ENCODE measurements around the gene SKA1. TPM values are rescaled to one million over a fixed set of nuclear protein-coding genes. Genes with fewer than 3 reads are reported as not detected.

The SKA1 gene
- total RNA-seq, 4 donors from 2014 or later, result 0.13 to 0.77 TPM; not detected in 2

DNA sequence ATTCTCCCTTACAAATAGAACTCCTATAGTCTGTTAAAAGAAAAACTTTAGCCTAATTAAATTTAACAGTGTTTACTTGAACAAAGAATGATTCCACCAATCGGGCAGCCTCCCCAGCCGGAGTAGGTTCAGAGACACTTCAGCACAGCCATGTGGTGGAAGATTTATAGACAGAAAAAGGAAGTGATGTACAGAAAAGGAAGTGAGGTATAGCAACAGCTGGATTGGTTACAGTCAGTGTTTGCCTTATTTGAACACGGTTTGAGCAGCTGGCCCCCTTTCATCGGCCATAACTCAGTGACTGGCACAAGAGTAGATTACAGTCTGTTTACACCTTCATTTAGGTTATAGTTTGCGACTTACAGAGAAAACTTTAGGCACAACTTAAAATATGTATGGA is 2.1 kb upstream of the SKA1 start:
- Histone ChIP-seq H3K4me3 (no peak overlapping the region), H3K9me3 (peaks cover 0 to 24% (median 0%) of the 10 kb centered on the region in 3 donors), H3K27me3 (no peaks in the 10 kb centered on the region), H3K27ac (no peak overlapping the region), H3K4me1 (peaks cover 6 to 17% (median 6%) of the 10 kb centered on the region in 3 donors), H3K36me3 (no peaks in the 10 kb centered on the region)
- ATAC-seq, result no peak
- 73 to 83% methylated on average over 5 of the region's 5 CpGs for WGBS, 2 donors (ENCODE audit: low coverage in 1 of 2)
- TF ChIP-seq EP300 (IDR thresholded peaks at IDR 0.05), result no peak
- TF ChIP-seq, protein P1, sequence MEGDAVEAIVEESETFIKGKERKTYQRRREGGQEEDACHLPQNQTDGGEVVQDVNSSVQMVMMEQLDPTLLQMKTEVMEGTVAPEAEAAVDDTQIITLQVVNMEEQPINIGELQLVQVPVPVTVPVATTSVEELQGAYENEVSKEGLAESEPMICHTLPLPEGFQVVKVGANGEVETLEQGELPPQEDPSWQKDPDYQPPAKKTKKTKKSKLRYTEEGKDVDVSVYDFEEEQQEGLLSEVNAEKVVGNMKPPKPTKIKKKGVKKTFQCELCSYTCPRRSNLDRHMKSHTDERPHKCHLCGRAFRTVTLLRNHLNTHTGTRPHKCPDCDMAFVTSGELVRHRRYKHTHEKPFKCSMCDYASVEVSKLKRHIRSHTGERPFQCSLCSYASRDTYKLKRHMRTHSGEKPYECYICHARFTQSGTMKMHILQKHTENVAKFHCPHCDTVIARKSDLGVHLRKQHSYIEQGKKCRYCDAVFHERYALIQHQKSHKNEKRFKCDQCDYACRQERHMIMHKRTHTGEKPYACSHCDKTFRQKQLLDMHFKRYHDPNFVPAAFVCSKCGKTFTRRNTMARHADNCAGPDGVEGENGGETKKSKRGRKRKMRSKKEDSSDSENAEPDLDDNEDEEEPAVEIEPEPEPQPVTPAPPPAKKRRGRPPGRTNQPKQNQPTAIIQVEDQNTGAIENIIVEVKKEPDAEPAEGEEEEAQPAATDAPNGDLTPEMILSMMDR (IDR thresholded peaks at IDR 0.05), result no peak
- TF ChIP-seq POLR2AphosphoS5 (IDR thresholded peaks at IDR 0.05), result no peak

DNA sequence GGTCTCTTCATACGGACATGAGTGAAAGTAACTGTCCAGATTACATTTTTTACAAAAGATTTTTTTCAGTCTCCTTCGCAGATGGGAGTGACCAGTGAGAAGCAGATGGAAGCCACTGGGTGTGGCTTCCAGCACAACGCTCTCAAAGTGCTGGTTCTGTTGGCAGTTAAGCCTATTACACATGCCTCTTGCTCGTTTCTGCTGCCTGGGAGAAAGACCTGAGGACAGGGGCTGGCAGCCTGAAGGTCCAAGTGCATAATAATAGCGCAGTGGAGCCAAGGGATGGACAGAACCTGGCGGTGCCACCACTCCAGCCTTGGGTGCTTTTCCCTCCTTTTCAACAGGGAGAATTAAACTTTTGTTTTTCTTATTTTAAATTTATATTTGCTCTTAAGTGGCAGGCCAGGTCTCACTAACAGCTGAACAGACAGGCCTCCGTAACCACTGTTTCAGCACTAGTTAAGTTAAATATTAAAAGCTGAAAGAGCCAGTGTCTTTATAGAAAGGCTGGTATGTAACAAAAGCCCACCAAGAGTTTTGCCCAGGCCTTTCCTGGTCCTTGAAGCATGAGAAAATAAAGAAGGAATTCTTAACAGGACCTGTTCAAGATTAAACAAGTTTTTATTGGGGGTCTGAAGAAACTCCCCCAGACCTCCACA is 1.2 kb upstream of the SKA1 start:
- TF ChIP-seq EP300 (IDR thresholded peaks at IDR 0.05) (no peak), POLR2AphosphoS5 (IDR thresholded peaks at IDR 0.05) (no peak), POLR2A (IDR thresholded peaks at IDR 0.05) (no peak)
- TF ChIP-seq, protein P1 (IDR thresholded peaks at IDR 0.05), result no peak
- Histone ChIP-seq H3K36me3 (no peaks in the 10 kb centered on the region), H3K4me3 (no peak overlapping the region), H3K27me3 (no peaks in the 10 kb centered on the region), H3K9me3 (peaks cover 0 to 24% (median 0%) of the 10 kb centered on the region in 3 donors), H3K4me1 (peaks cover 6 to 17% (median 6%) of the 10 kb centered on the region in 3 donors), H3K27ac (no peak overlapping the region)
- WGBS, 2 donors (ENCODE audit: low coverage in 1 of 2), result 74 to 80% methylated on average over 3 to 4 of the region's 7 CpGs
- ATAC-seq, result no peak

DNA sequence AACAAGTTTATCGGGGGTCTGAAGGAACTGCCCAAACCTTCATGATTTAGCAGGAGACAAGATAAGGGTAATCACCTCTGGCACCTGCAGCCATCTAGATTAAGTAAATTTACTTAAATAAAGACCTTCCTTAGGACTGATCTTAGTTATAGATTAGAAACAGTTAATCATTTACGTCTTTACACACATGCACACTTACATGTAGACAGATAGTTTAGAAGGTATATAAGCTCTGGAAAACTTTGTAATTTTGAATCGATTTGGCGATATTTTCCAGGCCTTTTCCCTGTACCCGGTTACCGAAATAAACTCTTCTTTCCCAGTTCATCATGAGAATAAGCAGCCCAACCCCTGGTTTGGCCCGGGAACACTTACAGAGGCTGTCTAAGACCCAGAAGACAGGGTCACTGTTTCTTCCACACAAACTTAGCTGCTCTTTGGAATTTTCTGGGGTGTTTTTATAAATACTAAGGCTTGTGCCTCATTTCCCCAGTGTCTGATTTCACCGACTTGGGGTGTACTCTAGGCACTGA is 560 bp upstream of the SKA1 start:
- ATAC-seq, result no peak
- H3K27ac ChIP-seq, result peak overlapping the region; percentile 16 to 72 (median 68)
- TF ChIP-seq, protein P1 (IDR thresholded peaks at IDR 0.05), result no peak
- no peak for TF ChIP-seq EP300 (IDR thresholded peaks at IDR 0.05)
- TF ChIP-seq POLR2AphosphoS5 (IDR thresholded peaks at IDR 0.05), result no peak
- TF ChIP-seq POLR2A (IDR thresholded peaks at IDR 0.05), result no peak
- H3K4me1 ChIP-seq, result peaks cover 6 to 17% (median 6%) of the 10 kb centered on the region in 3 donors
- WGBS, 2 donors (ENCODE audit: low coverage in 1 of 2), result 79 to 81% methylated on average over 6 to 7 of the region's 8 CpGs
- H3K9me3 ChIP-seq, result peaks cover 0 to 18% (median 0%) of the 10 kb centered on the region in 3 donors
- peak overlapping the region; percentile 34 to 53 for H3K4me3 ChIP-seq
- no peaks in the 10 kb centered on the region for H3K27me3 ChIP-seq
- no peaks in the 10 kb centered on the region for H3K36me3 ChIP-seq

DNA sequence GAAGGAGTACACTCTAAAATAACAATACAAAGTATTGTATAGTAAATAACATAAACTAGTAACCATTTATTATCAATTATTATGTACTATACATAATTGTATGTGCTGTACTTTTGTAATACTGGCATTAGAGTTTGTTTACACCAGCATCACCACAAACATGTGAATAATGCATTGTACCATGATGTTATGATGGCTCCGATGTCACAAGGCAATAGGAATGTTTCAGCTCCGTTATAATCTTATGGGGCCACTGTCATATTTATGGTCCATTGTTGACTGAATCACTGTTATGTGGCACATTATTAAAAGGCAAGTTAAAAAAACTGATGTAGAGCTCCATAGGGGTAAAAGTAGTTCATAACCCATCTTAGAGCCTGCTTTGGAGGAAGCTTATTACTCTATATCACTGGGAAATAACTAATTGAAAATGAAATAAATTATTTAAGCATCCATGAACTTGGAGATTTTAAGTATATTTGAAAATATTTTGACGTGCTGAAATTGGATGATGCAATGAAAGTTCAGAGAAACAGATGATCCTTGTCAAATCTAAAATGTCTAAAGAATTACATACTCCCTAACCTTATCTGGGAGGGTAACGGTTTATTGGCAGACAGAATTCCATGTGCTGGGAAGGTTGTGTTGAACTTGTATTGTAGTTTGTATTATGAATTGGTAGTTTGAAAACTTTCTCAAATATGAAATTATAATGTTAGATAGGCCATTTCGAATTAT is 2.4 kb downstream of the SKA1 start:
- no peaks in the 10 kb centered on the region for H3K36me3 ChIP-seq
- 83 to 86% methylated on average over 4 to 5 of the region's 5 CpGs for WGBS, 2 donors (ENCODE audit: low coverage in 1 of 2)
- no peaks in the 10 kb centered on the region for H3K9me3 ChIP-seq
- H3K4me1 ChIP-seq, result peaks cover 6 to 17% (median 6%) of the 10 kb centered on the region in 3 donors
- H3K27ac ChIP-seq, result no peak overlapping the region
- no peak overlapping the region for H3K4me3 ChIP-seq
- TF ChIP-seq, protein P1 (IDR thresholded peaks at IDR 0.05), result no peak
- TF ChIP-seq EP300 (IDR thresholded peaks at IDR 0.05) (no peak), POLR2AphosphoS5 (IDR thresholded peaks at IDR 0.05) (no peak), POLR2A (IDR thresholded peaks at IDR 0.05) (no peak)
- H3K27me3 ChIP-seq, result no peaks in the 10 kb centered on the region
- no peak for ATAC-seq

All from gastroesophageal sphincter (tissue), 4 donors.